Measurements from ENCODE around the gene NOL12.
A peak's percentile ranks its signal among the peaks of the same experiment; 100 is the strongest.
"Not testable (repeated sequence)": the region's sequence is repeated elsewhere in the genome, so short reads cannot be mapped to it uniquely, and the experiment has no call there.

The NOL12 gene

GRCh38 chr22:37716708-37717107 lies 30.6 kb downstream of the NOL12 start:
- no peak for DNase-seq

- not testable (repeated sequence) for DNase-seq
These were observed 31.1 kb downstream of the NOL12 start for GRCh38 chr22:37717235-37717634.

- DNase-seq: not testable (repeated sequence)
These were observed 31.7 kb downstream of the NOL12 start for GRCh38 chr22:37717746-37718305.

GRCh38 chr22:37725551-37726240 lies 39.6 kb downstream of the NOL12 start:
- DNase-seq: no peak

- DNase-seq: no peak
These were observed 40.2 kb downstream of the NOL12 start for GRCh38 chr22:37726241-37726887.

GRCh38 chr22:37728620-37729019 lies 42.5 kb downstream of the NOL12 start:
- no peak for DNase-seq

GRCh38 chr22:37731804-37732471 lies 45.8 kb downstream of the NOL12 start:
- no peak for DNase-seq

- no peak for DNase-seq
These were observed 46.8 kb downstream of the NOL12 start for GRCh38 chr22:37732699-37733607.

GRCh38 chr22:37733625-37734401 lies 47.7 kb downstream of the NOL12 start:
- DNase-seq: no peak

- DNase-seq: no peak
These were observed 48.2 kb downstream of the NOL12 start for GRCh38 chr22:37734402-37734700.

- peak; percentile 20 for DNase-seq
These were observed 48.9 kb downstream of the NOL12 start for GRCh38 chr22:37734964-37735451.

GRCh38 chr22:37739035-37739434 lies 52.9 kb downstream of the NOL12 start:
- no peak for DNase-seq

GRCh38 chr22:37739611-37740049 lies 53.5 kb downstream of the NOL12 start:
- no peak for DNase-seq

GRCh38 chr22:37740455-37741311 lies 54.5 kb downstream of the NOL12 start:
- DNase-seq: no peak

GRCh38 chr22:37741312-37741795 lies 55.2 kb downstream of the NOL12 start:
- no peak for DNase-seq

GRCh38 chr22:37742376-37743171 lies 56.4 kb downstream of the NOL12 start:
- no peak for DNase-seq
